SU-DHL-6 (cell line): ENCODE data around the gene PTPRH.

ENCODE experiments used
- H2AFZ ChIP-seq: fragments of 200-600 bp; sonication (generic); 2 replicates; pipeline ENCODE4 v1.6.1; 2014; ENCODE audit warnings: low read depth, mild to moderate bottlenecking, moderate library complexity, mixed read lengths, antibody characterized with exemption, low read length; ENCODE audit not compliant: severe bottlenecking
- H3F3A ChIP-seq: fragments of 200-600 bp; shearing (Covaris generic); 2 replicates; pipeline ENCODE4 v1.6.0; 2016; ENCODE audit warnings: antibody characterized with exemption, mild to moderate bottlenecking; ENCODE audit not compliant: insufficient read depth
- H3K27ac ChIP-seq: fragments of 200-600 bp; sonication (generic); 2 replicates; pipeline ENCODE4 v1.5.1; 2016; ENCODE audit warnings: low read depth, mild to moderate bottlenecking, low read length, moderate library complexity, mixed read lengths
- H3K27me3 ChIP-seq: fragments of 200-600 bp; sonication (generic), shearing (Covaris generic); 2 replicates; pipeline ENCODE4 v1.6.0; 2014; ENCODE audit warnings: mild to moderate bottlenecking, low read length
- H3K36me3 ChIP-seq: fragments of 200-600 bp; sonication (generic); 2 replicates; pipeline ENCODE4 v1.6.1; 2014; ENCODE audit warnings: mild to moderate bottlenecking, low read length, mixed read lengths
- H3K4me2 ChIP-seq: fragments of 300-600, 200-600 bp; shearing (Covaris generic), sonication (generic); 2 replicates; pipeline ENCODE4 v1.6.0; 2014; ENCODE audit warnings: low read length, low read depth, mild to moderate bottlenecking; ENCODE audit not compliant: poor library complexity, severe bottlenecking
- H3K4me3 ChIP-seq: fragments of 200-600 bp; sonication (generic); 2 replicates; pipeline ENCODE4 v1.5.1; 2014; ENCODE audit warnings: antibody characterized with exemption, low read length, mild to moderate bottlenecking, mixed read lengths; ENCODE audit not compliant: insufficient read depth, poor library complexity, severe bottlenecking
- H3K79me2 ChIP-seq: fragments of 200-600 bp; sonication (generic); 2 replicates; pipeline ENCODE4 v1.6.1; 2014; ENCODE audit warnings: mild to moderate bottlenecking, low read length, moderate library complexity; ENCODE audit not compliant: insufficient read depth
- H3K9ac ChIP-seq: fragments of 200-600 bp; sonication (generic); 2 replicates; pipeline ENCODE4 v1.7.0; 2014; ENCODE audit warnings: mild to moderate bottlenecking, low read length
- H3K9me2 ChIP-seq: fragments of 200-600 bp; sonication (generic); replicated peaks from 2 replicates; pipeline ENCODE4 v1.6.1; 2014; ENCODE audit warnings: low read length; ENCODE audit not compliant: insufficient read depth
- H3K9me3 ChIP-seq: fragments of 200-600 bp; sonication (generic); 2 replicates; pipeline ENCODE4 v1.6.1; 2014; ENCODE audit warnings: low read length, mixed read lengths; ENCODE audit not compliant: insufficient read depth
- H4K20me1 ChIP-seq: fragments of 200-600 bp; sonication (generic); 2 replicates; pipeline ENCODE4 v1.6.1; 2014; ENCODE audit warnings: low read depth, mild to moderate bottlenecking, antibody characterized with exemption, low read length, moderate library complexity, mixed read lengths
- EZH2phosphoT487 ChIP-seq: fragments of 200-600 bp; sonication (generic), shearing (Covaris generic); conservative IDR thresholded peaks from 2 replicates; pipeline ENCODE4 v1.6.1; 2018; ENCODE audit warnings: mild to moderate bottlenecking, antibody characterized with exemption, low read length, moderate library complexity, mixed read lengths
- TF ChIP-seq, protein P1 (sequence below): fragments of 200-600 bp; sonication (generic); IDR thresholded peaks from one replicate; pipeline ENCODE4 v1.5.1; 2017; ENCODE audit warnings: antibody characterized with exemption, mild to moderate bottlenecking, low read length, moderate library complexity; ENCODE audit not compliant: insufficient read depth, poor library complexity, severe bottlenecking

PTPRH gene

DNA sequence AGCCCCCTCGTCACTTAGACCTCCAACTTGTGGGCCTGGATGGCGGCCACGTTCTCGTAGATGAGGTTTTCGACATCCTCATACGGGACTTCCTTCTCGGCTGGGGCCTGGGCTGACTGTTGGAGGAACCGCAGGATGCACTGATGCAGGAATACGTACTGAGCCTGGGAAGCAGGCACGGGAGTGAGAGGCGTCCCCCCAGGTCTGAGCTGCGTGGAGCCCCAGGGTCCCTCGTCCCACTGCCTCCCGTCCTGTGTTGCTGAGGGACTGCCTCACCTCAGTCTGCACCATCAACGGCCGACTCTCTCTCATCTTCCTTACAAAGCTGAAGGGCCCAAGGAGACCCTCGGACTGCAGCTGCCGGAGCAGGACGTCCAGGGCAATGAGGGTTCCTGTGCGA, 27.6 kb downstream of the PTPRH start:
- Histone ChIP-seq H3K27ac (no peak overlapping the region), H4K20me1 (no peaks in the 10 kb centered on the region), H3K4me2 (no peak overlapping the region), H3K9ac (no peak overlapping the region), H3K4me3 (no peak overlapping the region), H3F3A (no peaks in the 10 kb centered on the region), H3K27me3 (no peaks in the 10 kb centered on the region; the same call in 1 of the 2 replicates), H3K9me2 (no peaks in the 10 kb centered on the region), H3K79me2 (no peaks in the 10 kb centered on the region), H2AFZ (no peak overlapping the region), H3K9me3 (no peaks in the 10 kb centered on the region), H3K36me3 (no peaks in the 10 kb centered on the region)
- TF ChIP-seq, protein P1, sequence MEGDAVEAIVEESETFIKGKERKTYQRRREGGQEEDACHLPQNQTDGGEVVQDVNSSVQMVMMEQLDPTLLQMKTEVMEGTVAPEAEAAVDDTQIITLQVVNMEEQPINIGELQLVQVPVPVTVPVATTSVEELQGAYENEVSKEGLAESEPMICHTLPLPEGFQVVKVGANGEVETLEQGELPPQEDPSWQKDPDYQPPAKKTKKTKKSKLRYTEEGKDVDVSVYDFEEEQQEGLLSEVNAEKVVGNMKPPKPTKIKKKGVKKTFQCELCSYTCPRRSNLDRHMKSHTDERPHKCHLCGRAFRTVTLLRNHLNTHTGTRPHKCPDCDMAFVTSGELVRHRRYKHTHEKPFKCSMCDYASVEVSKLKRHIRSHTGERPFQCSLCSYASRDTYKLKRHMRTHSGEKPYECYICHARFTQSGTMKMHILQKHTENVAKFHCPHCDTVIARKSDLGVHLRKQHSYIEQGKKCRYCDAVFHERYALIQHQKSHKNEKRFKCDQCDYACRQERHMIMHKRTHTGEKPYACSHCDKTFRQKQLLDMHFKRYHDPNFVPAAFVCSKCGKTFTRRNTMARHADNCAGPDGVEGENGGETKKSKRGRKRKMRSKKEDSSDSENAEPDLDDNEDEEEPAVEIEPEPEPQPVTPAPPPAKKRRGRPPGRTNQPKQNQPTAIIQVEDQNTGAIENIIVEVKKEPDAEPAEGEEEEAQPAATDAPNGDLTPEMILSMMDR = no peak
- no peak for TF ChIP-seq EZH2phosphoT487

- peak within 1 kb of the TSS; percentile 44 for H3K4me3 ChIP-seq
- peak within 1 kb of the TSS; percentile 67 for H3K4me2 ChIP-seq
- H3K9ac ChIP-seq = no peak within 1 kb of the TSS
- H4K20me1 ChIP-seq = no peaks in the 10 kb centered on the region
- H3F3A ChIP-seq = no peaks in the 10 kb centered on the region
- no peaks in the 10 kb centered on the region for H3K9me2 ChIP-seq
- H3K36me3 ChIP-seq = no peaks in the 10 kb centered on the region
- H3K79me2 ChIP-seq = no peaks in the 10 kb centered on the region
- H3K27me3 ChIP-seq = no peaks in the 10 kb centered on the region; the same call in 1 of the 2 replicates
- TF ChIP-seq, protein P1 = no peak
- no peak for TF ChIP-seq EZH2phosphoT487
- no peaks in the 10 kb centered on the region for H3K9me3 ChIP-seq
- H2AFZ ChIP-seq = no peak within 1 kb of the TSS
- H3K27ac ChIP-seq = no peak within 1 kb of the TSS
Observed at GRCh38 chr19:55179606-55180484, 29.5 kb downstream of the PTPRH start, which contains the start of gene SYT5. TSS of gene SYT5 (minus strand) at chr19:55180289. CDS start at chr19:55179041, 1,248 bp downstream.

- Histone ChIP-seq H3K27ac (no peak overlapping the region), H3K79me2 (no peaks in the 10 kb centered on the region), H3K27me3 (no peaks in the 10 kb centered on the region; the same call in 1 of the 2 replicates), H3F3A (no peaks in the 10 kb centered on the region), H3K4me3 (peak overlapping the region; percentile 44), H3K36me3 (no peaks in the 10 kb centered on the region), H3K9me3 (no peaks in the 10 kb centered on the region), H3K4me2 (peak overlapping the region; percentile 67), H3K9ac (no peak overlapping the region), H3K9me2 (no peaks in the 10 kb centered on the region), H2AFZ (no peak overlapping the region), H4K20me1 (no peaks in the 10 kb centered on the region)
- TF ChIP-seq, protein P1 = no peak
- TF ChIP-seq EZH2phosphoT487 = no peak
Observed at GRCh38 chr19:55178781-55179599, 30.3 kb downstream of the PTPRH start.
